HG03521 (cell line): ENCODE results near the gene DNAJA4.

ENCODE experiments used
- ATAC-seq: cut with Tn5 transposase; IDR thresholded peaks from one replicate; pipeline ENCODE4 v1.9.1; 2021; ENCODE audit warnings: mild to moderate bottlenecking, moderate library complexity; ENCODE audit not compliant: unreplicated experiment

DNAJA4 gene

GRCh38 chr15:78264304-78265136 is at the start of gene DNAJA4:
DNAJA4 (plus strand) TSS chr15:78264562; CDS start chr15:78264764, 202 bp downstream.
- no peak for ATAC-seq

DNA sequence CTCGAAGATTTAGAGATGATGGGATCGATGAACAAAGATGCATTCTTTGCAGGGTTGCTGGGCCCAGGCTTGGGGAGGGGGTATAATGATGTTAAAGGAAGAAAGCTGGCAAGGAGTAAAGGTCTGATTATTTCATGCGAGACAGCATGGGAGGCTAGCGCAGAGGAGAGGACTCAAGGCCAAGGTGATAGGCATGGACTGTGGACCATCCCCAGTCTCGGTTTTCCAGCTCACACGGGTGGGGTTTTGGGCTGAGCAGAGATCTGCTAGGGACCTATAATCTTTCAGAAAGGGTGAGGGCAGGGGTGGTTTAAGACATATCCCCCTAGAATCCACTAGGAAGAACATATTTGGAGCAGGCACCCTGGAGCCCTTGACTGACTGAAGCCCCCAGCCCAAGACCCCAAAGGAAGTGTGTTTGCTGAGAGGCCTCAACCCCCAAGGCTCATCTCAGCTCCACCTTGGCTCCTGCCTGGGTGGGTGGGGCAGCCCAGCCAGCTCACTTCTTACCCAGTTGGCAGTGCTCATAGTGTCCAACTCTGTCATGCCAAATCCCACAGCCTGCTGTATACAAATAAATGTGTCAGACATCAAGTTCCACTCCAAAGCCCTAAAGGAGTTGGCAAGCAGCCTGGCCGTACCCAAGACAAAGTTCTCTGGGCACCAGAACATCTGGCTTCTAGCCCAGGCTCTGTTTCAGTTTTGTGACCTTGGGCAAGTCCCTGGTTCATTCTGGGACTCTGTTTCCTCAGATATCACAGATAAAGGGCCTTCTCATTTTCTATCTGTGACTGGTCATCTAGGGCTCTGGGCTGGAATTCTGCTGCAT is 47.9 kb upstream of the DNAJA4 start:
- no peak for ATAC-seq

DNA sequence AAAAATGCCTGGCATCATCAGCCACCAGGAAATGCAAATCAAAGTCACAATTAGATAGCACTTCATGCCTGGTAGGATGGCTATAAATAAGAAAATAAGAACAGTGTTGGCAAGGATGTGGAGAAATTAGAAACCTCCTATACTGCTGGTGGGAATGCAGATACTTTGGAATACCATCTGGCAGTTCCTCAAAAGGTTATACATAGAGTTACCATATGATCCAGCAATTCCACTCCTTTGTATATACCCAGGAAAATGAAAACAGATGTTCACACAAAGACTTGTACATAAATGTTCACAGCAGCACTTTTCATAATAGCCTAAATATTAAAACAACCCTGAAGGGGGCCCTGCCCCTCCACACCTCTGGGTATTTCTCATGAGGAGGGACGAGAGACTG is 43.6 kb upstream of the DNAJA4 start:
- ATAC-seq, result no peak

- no peak for ATAC-seq
Measured at GRCh38 chr15:78222745-78223395, 41.5 kb upstream of the DNAJA4 start.

DNA sequence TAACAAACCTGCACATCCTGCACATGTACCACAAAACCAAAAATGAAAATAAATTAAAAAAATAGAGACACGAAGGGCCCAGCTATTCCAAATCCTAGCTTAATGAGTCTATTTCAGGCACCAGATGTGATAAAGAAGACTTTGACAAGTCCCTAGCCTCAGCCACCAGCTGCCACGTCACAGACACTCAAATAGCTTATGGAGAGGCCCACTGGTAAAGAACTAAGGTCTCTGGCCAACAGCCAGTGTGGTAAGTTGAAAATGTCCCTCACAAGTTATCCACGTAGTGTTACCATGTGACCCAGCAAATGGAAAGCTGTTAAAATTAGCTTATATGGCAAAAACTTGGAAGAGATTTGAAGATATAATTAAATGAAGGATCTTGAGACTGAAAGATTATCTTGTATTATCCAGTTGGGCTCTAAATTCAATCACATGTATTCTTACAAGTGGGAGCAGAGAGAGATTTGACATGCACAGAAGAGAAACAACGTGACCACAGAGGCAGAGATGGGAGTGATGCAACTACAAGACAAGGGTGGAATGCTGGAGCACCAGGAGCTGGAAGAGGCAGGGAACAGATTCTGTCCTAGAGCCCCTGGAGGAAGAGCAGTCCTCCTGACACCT is 40.9 kb upstream of the DNAJA4 start:
- ATAC-seq, result no peak

DNA sequence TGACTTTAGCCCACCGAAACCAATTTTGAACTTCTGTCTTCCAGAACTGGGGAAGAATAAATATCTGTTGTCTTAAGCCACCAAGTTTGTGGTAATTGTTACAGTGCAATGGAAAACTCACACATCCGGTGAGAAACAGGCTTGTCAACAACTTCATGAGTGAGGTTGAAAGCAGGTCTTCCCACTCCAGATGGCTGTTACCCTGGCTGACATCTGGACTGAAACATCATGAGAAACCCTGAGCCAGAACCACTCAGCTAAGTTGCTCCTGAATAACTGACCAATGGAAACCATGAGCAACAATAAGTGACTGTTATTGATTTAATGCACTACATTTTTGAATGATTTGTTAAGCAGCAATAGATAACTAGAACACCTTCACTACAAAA is 40.3 kb upstream of the DNAJA4 start:
- ATAC-seq, result no peak

DNA sequence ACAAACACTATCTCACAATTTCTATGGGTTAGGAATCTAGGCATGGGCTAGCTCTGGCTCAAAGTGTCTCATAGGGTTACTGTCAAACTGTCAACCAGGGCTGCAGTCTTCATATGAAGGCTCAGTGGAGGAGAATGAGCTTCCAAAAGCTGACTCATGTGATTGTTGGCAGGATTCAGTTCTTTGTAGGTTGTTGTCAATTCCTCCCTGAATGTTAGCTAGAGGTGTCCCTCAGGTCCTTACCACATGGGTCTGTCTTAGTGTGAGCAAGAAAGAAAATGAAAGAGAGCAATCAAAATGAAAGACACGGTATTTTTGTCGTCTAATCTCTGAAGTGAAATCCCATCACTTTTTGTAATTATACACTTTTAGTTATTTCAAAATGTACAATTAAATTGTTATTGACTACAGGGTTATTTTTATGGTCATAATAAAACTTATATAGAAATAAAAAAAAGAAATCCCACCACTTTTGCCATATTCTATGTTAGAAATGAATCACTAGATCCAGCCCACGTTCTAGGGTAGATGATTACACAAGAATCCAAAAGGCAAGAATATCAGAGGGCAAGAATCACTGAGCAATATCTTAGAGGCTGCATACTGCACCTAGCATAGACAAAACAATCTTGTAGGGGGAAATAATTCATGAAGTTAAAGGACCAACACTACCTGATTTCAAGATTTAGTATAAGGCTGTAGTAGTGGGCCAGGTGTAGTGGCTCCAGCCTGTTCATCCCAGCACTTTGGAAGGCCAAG is 38.4 kb upstream of the DNAJA4 start:
- no peak for ATAC-seq

- ATAC-seq, result no peak
Measured at GRCh38 chr15:78228356-78228996, 35.9 kb upstream of the DNAJA4 start.

GRCh38 chr15:78229431-78230406 is 34.6 kb upstream of the DNAJA4 start:
- ATAC-seq, result no peak

DNA sequence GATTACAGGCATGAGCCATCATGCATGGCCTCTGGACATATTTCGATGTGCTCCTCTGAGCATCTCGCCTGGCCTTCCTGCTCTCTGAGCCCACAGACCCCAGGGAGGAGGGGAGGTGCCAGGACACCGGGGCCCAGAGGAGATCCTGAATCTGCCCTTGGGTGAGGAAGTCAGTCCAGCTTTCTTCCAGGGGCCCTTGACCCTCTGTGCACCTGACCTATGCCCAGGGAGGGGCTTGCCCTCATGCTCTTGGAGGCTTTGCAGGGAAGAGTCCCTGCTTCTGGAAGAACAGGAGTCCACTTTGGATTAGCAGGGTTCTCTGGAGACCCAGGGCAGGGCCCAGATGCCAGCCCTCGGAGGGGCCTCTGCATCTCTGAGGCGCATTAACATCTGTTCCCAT is 31.4 kb upstream of the DNAJA4 start:
- no peak for ATAC-seq

- ATAC-seq, result no peak
Measured at GRCh38 chr15:78233496-78233895, 30.9 kb upstream of the DNAJA4 start.

DNA sequence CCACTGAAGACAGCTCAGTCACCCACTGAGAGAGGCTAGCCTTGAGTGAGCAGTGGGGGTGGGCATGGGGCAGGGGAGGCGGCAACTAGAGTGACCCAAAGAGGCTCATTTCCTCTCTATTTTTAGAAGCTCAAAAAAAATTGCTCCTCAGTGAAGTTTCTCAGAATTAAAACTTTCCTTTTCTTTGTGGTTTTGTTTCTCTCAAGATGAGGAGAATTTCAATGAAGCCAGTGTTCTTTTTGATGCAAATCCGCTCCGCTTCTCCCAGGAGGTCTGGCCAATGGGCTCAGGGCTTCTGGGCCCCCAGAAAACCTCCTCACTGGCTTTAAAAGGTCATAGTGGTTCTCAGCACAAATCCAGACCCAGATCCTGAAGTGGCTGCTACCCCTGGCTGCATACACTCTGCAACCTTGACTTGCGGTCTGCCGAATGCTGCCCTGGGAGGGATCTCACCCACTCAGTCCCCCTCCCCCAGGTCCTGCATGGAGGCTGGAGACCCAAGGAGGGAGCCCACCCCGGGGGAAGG is 29.8 kb upstream of the DNAJA4 start, which contains the start of gene ACSBG1:
TSS of gene ACSBG1 (minus strand) at position 51 of the 526 bp plus-strand sequence. CDS start 64 bp downstream, outside the sequence.
- no peak for ATAC-seq

- no peak for ATAC-seq
Measured at GRCh38 chr15:78236491-78236890, 27.9 kb upstream of the DNAJA4 start.

DNA sequence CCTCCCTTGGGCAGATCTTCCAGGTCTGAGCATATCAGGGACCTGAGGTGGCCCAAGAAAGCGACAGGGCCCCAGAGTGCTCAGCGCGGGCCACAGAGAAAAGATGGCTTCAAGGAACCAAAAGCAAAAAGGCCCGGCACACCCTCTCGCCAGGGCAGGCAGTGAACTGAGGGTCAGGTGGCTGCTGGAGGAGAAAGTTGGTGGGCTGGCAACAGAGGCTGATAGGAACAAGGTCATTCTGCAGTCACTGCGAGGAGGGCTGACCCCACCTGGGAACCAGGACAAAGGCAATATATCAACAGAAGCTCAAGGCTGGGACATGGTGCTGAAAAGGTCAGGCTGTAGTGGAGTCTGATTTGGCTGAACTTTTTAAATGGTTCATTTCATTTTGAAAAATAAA is 27.2 kb upstream of the DNAJA4 start:
- no peak for ATAC-seq

- no peak for ATAC-seq
Measured at GRCh38 chr15:78239811-78240210, 24.6 kb upstream of the DNAJA4 start.

DNA sequence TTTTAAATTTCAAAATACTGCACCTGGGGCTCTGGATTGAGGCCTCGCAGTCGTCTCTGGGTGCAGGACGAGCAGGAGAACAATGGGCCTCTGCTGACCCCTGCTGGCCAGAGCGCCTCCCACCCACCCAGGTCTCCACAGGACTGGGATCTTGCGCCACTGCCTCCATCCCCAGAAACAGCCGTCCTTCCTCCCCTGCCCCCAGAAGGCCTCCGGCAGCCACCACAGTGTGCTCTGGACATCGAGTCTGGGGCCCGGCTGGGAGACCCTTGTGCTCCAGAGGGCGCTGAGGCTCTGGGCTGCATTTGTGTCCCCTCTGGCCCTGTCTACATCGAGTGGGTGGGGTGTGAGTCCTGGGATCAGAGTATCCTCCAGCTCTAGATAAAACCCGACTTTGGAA is 23.3 kb upstream of the DNAJA4 start:
- ATAC-seq, result no peak

- ATAC-seq, result no peak
Measured at GRCh38 chr15:78242128-78242527, 22.2 kb upstream of the DNAJA4 start.

DNA sequence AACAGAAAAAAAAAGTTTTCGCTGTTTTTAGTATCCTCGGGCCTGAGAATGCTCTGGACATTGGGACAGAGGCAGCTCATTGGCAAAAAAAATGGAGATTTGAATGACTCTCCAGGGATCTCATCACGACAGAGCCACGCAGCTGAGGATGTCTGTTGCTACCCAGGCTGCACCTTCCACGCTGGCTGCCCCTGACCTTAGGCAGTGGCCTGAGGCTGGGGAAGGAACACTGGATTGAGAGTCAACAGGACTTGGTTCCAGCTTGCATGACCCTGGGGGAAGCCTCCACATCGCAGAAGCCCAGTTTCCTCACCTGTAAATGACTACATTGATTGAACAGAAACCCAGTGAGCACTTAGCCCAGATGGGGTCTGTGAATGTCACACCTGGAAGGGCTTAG is 21.3 kb upstream of the DNAJA4 start:
- no peak for ATAC-seq
